Occipital lobe (tissue), 1 donor: Measurements from ENCODE around the gene ABHD4. TPM values are rescaled to one million over a fixed set of nuclear protein-coding genes. Genes with fewer than 3 reads are reported as not detected.

ENCODE experiments used
- total RNA-seq: library from RNA; depleted of rRNA; stranded (reverse); fragments of >200 nt; gene quantifications from one replicate; pipeline ENCODE4 v1.2.3, GENCODE V29; 2014

Gene ABHD4
- total RNA-seq, 1 donor from 2014 or later = 3.4 TPM

Other genes with a start within 250 kb of the ABHD4 start
- gene DAD1, start 9.1 kb upstream of the ABHD4 start, total RNA-seq = 72.5 TPM
- not detected for gene OR6J1, start 46.1 kb downstream of the ABHD4 start, total RNA-seq
- 33.5 TPM for gene OXA1L, start 168.4 kb downstream of the ABHD4 start, total RNA-seq
- gene SLC7A7, start 217.1 kb downstream of the ABHD4 start, total RNA-seq = 3.3 TPM
- 16.4 TPM for gene MRPL52, start 231.6 kb downstream of the ABHD4 start, total RNA-seq
- 8.3 TPM for gene MMP14, start 238.3 kb downstream of the ABHD4 start, total RNA-seq